B cell (primary cell): ENCODE data around the gene WNT1. TPM values are rescaled to one million over a fixed set of nuclear protein-coding genes. Genes with fewer than 3 reads are reported as not detected.

Experiments
- ATAC-seq: fragments of 200-7000 bp; cut with Tn5 transposase; one replicate; pipeline ENCODE4 v1.10.0; 2021; ENCODE audit warnings: low read depth, mild to moderate bottlenecking, moderate number of reproducible peaks, moderate library complexity
- CTCF ChIA-PET: fragments of 350-600 bp; sonication (Branson Sonifier 250); formaldehyde crosslinking; loops from one replicate; lab custom pipeline; 2021; ENCODE audit warnings: antibody characterized with exemption, inconsistent platforms; lab: Charles Lee
- POLR2A ChIA-PET: fragments of 350-600 bp; sonication (Branson Sonifier 250); formaldehyde crosslinking; loops from one replicate; lab custom pipeline; 2021; ENCODE audit warnings: antibody characterized with exemption; lab: Charles Lee
- DNase-seq: peaks from one replicate; pipeline ENCODE4 v3.0.0; 2013
- H2AFZ ChIP-seq: 2 replicates; pipeline ENCODE4 v1.6.1; 2012; ENCODE audit warnings: mild to moderate bottlenecking, low read depth, low read length; ENCODE audit not compliant: insufficient read depth, poor library complexity, severe bottlenecking
- H3K27ac ChIP-seq, 2 donors: 1 replicate in 1 of 2; 2 replicates in 1 of 2; pipeline ENCODE4 v1.5.1; 2012 to 2013; ENCODE audit warnings: low read length in 2 of 2, mild to moderate bottlenecking in 2 of 2, moderate library complexity in 1 of 2
- H3K27me3 ChIP-seq, 4 experiments: fragments of 200-600 bp in 1 of 4; sonication (generic) in 1 of 4; replicated peaks in 1 of 4; 1 replicate in 2 of 4; 2 replicates in 2 of 4; pipeline versions ENCODE4 v1.6.1 to v1.7.0; 2013 to 2016; ENCODE audit warnings: low read length in 3 of 4, mild to moderate bottlenecking in 2 of 4, mixed read lengths in 1 of 4, moderate library complexity in 1 of 4; ENCODE audit not compliant: insufficient read depth in 4 of 4, control insufficient read depth in 3 of 4; ENCODE audit errors: control extremely low read depth in 1 of 4
- H3K36me3 ChIP-seq, 2 experiments: replicated peaks in 1 of 2; 1 replicate in 1 of 2; 2 replicates in 1 of 2; pipeline versions ENCODE4 v1.6.1 to v1.7.1; 2013; ENCODE audit warnings: low read length in 1 of 2; ENCODE audit not compliant: insufficient read depth in 2 of 2, control insufficient read depth in 1 of 2; ENCODE audit errors: control extremely low read depth in 1 of 2, extremely low read depth in 1 of 2
- H3K4me1 ChIP-seq, 2 donors: fragments of 200-600 bp in 1 of 2; sonication (generic) in 1 of 2; 1 replicate in 1 of 2; 2 replicates in 1 of 2; pipeline versions ENCODE4 v1.5.1 to v1.6.1; 2013 to 2017; ENCODE audit warnings: low read length in 2 of 2; ENCODE audit not compliant: control insufficient read depth in 2 of 2, insufficient read depth in 2 of 2
- H3K4me2 ChIP-seq: replicated peaks from 2 replicates; pipeline ENCODE3; 2012; ENCODE audit warnings: mild to moderate bottlenecking, low read depth, low read length; ENCODE audit not compliant: poor library complexity, severe bottlenecking
- H3K4me3 ChIP-seq, 5 experiments: fragments of 200-600 bp in 1 of 5; sonication (generic) in 1 of 5; 1 replicate in 3 of 5; 2 replicates in 2 of 5; pipeline versions ENCODE4 v1.5.1 to v1.7.0; 2011 to 2016; ENCODE audit warnings: low read length in 4 of 5, mild to moderate bottlenecking in 4 of 5, low read depth in 2 of 5, control low read depth in 1 of 5, moderate library complexity in 1 of 5; ENCODE audit not compliant: insufficient read depth in 1 of 5; ENCODE audit errors: control extremely low read depth in 1 of 5, extremely low read depth in 1 of 5
- H3K79me2 ChIP-seq: fragments of 200-600 bp; sonication (generic); one replicate; pipeline ENCODE4 v1.6.0; 2016; ENCODE audit warnings: low read length; ENCODE audit not compliant: control insufficient read depth, insufficient read depth
- H3K9ac ChIP-seq: fragments of 200-600 bp; sonication (generic); 2 replicates; pipeline ENCODE4 v1.6.1; 2017; ENCODE audit warnings: mild to moderate bottlenecking, low read length, moderate library complexity
- H3K9me3 ChIP-seq, 3 donors: one replicate each; pipeline versions ENCODE4 v1.6.1 to v1.7.1; 2013; ENCODE audit warnings: low read length in 2 of 3; ENCODE audit not compliant: control insufficient read depth in 2 of 3, insufficient read depth in 1 of 3; ENCODE audit errors: control extremely low read depth in 1 of 3
- H4K20me1 ChIP-seq: 2 replicates; pipeline ENCODE4 v1.6.0; 2012; ENCODE audit warnings: mild to moderate bottlenecking, low read length; ENCODE audit not compliant: insufficient read depth, control insufficient read depth, poor library complexity, severe bottlenecking
- H3K27ac Mint-ChIP-seq: one replicate; pipeline ENCODE4 v1.8.0; 2021; ENCODE audit warnings: mixed read lengths
- H3K27me3 Mint-ChIP-seq: one replicate; pipeline ENCODE4 v1.8.0; 2021; ENCODE audit warnings: mixed read lengths
- H3K4me1 Mint-ChIP-seq: one replicate; pipeline ENCODE4 v1.8.0; 2021; ENCODE audit warnings: mixed read lengths
- H3K4me3 Mint-ChIP-seq: one replicate; pipeline ENCODE4 v1.8.0; 2021; ENCODE audit warnings: mixed read lengths
- H3K9me3 Mint-ChIP-seq: one replicate; pipeline ENCODE4 v1.8.0; 2022; ENCODE audit warnings: mixed read lengths; ENCODE audit not compliant: insufficient read depth
- EZH2 ChIP-seq: IDR thresholded peaks from 2 replicates; pipeline ENCODE4 v1.6.1; 2012; ENCODE audit warnings: borderline replicate concordance, low read depth, mild to moderate bottlenecking, moderate library complexity, low read length; ENCODE audit not compliant: insufficient read depth, poor library complexity, severe bottlenecking
- WGBS: methylation state at CpG from one replicate; pipeline ENCODE4 v1.1.5; 2013; ENCODE audit warnings: missing lambda C conversion rate; ENCODE audit not compliant: insufficient coverage; 5-methylcytosine and 5-hydroxymethylcytosine counted together
- intact Hi-C: fragments of 100-400 bp; cut with micrococcal nuclease; formaldehyde crosslinking; loops from one replicate; pipeline ENCODE4 v1.10.0; 2022
- polyA plus RNA-seq: library from polyadenylated mRNA; depleted of rRNA; stranded (reverse); fragments of >200 nt; gene quantifications from 2 replicates; pipeline ENCODE4 v1.2.3, GENCODE V29; 2012
- total RNA-seq, 2 donors: library from RNA; stranded (reverse); fragments of 120-200 nt in 1 of 2; gene quantifications; 1 replicate in 1 of 2; 2 replicates in 1 of 2; pipeline versions ENCODE4 v1.2.3 to v1.2.4, GENCODE V29; 2013 to 2022
- TF ChIP-seq, protein P1 (sequence below): fragments of 200-600 bp; IDR thresholded peaks from one replicate; pipeline ENCODE4 v1.8.0; 2022; ENCODE audit warnings: antibody characterized with exemption, mild to moderate bottlenecking

WNT1 gene
- total and polyA plus RNA-seq, 2 donors (not counting 1 experiment from before 2014, with no cell fraction given) = 0.55 TPM; not detected in 1

GRCh38 chr12:48998497-48999353, 20.6 kb downstream of the WNT1 start:
- DNase-seq (peak; percentile 66), ATAC-seq (peak; percentile 6)
- H3K27ac ChIP-seq = no peak overlapping the region
- Mint-ChIP-seq H3K27me3 (peaks cover 31% of the 10 kb centered on the region), H3K9me3 (no peaks in the 10 kb centered on the region), H3K27ac (peak overlapping the region; percentile 37), H3K4me3 (peak overlapping the region; percentile 89), H3K4me1 (peaks cover 44% of the 10 kb centered on the region)
- no peaks in the 10 kb centered on the region for H3K79me2 ChIP-seq
- peak overlapping the region; percentile 72 for H3K9ac ChIP-seq
- peaks cover 0 to 22% of the 10 kb centered on the region in 2 experiments for H3K36me3 ChIP-seq
- peak overlapping the region; percentile 78 for H2AFZ ChIP-seq
- ChIA-PET CTCF (interaction anchor here (1.3 to 6.7 kb wide), 8 partner anchors 16 to 94 kb away, joined by 4 to 61 read pairs (median 18); partner anchors contain the start of genes DHH, FKBP11 and PRKAG1), POLR2A (interaction anchor here (1.1 to 2.8 kb wide), 5 partner anchors 18 to 71 kb away, joined by 3 to 19 read pairs (median 6); partner anchors contain the start of genes RHEBL1 and WNT1)
- TF ChIP-seq, protein P1, sequence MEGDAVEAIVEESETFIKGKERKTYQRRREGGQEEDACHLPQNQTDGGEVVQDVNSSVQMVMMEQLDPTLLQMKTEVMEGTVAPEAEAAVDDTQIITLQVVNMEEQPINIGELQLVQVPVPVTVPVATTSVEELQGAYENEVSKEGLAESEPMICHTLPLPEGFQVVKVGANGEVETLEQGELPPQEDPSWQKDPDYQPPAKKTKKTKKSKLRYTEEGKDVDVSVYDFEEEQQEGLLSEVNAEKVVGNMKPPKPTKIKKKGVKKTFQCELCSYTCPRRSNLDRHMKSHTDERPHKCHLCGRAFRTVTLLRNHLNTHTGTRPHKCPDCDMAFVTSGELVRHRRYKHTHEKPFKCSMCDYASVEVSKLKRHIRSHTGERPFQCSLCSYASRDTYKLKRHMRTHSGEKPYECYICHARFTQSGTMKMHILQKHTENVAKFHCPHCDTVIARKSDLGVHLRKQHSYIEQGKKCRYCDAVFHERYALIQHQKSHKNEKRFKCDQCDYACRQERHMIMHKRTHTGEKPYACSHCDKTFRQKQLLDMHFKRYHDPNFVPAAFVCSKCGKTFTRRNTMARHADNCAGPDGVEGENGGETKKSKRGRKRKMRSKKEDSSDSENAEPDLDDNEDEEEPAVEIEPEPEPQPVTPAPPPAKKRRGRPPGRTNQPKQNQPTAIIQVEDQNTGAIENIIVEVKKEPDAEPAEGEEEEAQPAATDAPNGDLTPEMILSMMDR = no peak
- TF ChIP-seq EZH2 = no peak
- H3K4me1 ChIP-seq = peaks cover 39 to 44% of the 10 kb centered on the region in 2 donors
- peaks cover 0 to 4% (median 0%) of the 10 kb centered on the region in 3 donors for H3K9me3 ChIP-seq
- intact Hi-C loops = loop anchor here (5.0 kb wide), 3 partner anchors 59 to 744 kb away; partner anchors contain the start of genes DDX23 and TMBIM6
- H4K20me1 ChIP-seq = peaks cover 10% of the 10 kb centered on the region
- 3% methylated on average over 26 of the region's 48 CpGs for WGBS
- peak overlapping the region in 4 of 5 experiments; percentile 27 to 71 (median 60) for H3K4me3 ChIP-seq
- peak overlapping the region; percentile 98 for H3K4me2 ChIP-seq
- peaks cover 0 to 68% (median 25%) of the 10 kb centered on the region in 4 experiments for H3K27me3 ChIP-seq
